HG03575 (cell line): ENCODE measurements around the gene ADAMTS6.
"Not testable (repeated sequence)": the region's sequence is repeated elsewhere in the genome, so short reads cannot be mapped to it uniquely, and the experiment has no call there.

Experiments
- ATAC-seq: cut with Tn5 transposase; IDR thresholded peaks from one replicate; pipeline ENCODE4 v1.9.1; 2021; ENCODE audit not compliant: unreplicated experiment, insufficient number of reproducible peaks, low FRiP score; ENCODE audit errors: extremely low read depth

Gene ADAMTS6

GRCh38 chr5:65244031-65244430 lies 237.7 kb downstream of the ADAMTS6 start:
- ATAC-seq: no peak

GRCh38 chr5:65243161-65243560 lies 238.6 kb downstream of the ADAMTS6 start:
- no peak for ATAC-seq

GRCh38 chr5:65229841-65230240 lies 251.9 kb downstream of the ADAMTS6 start:
- ATAC-seq: no peak

GRCh38 chr5:65213921-65214525 lies 267.7 kb downstream of the ADAMTS6 start:
- no peak for ATAC-seq

- no peak for ATAC-seq
Observed at GRCh38 chr5:65209341-65209740, 272.4 kb downstream of the ADAMTS6 start.

- ATAC-seq: no peak
Observed at GRCh38 chr5:65204966-65205365, 276.8 kb downstream of the ADAMTS6 start.

GRCh38 chr5:65203746-65204145 lies 278.0 kb downstream of the ADAMTS6 start:
- ATAC-seq: no peak

- no peak for ATAC-seq
Observed at GRCh38 chr5:65199993-65200675, 281.6 kb downstream of the ADAMTS6 start.

GRCh38 chr5:65198456-65199120 lies 283.1 kb downstream of the ADAMTS6 start:
- no peak for ATAC-seq

GRCh38 chr5:65197531-65198455 lies 283.9 kb downstream of the ADAMTS6 start:
- no peak for ATAC-seq

GRCh38 chr5:65194871-65195270 lies 286.8 kb downstream of the ADAMTS6 start:
- no peak for ATAC-seq

- ATAC-seq: no peak
Observed at GRCh38 chr5:65192331-65192730, 289.4 kb downstream of the ADAMTS6 start.

GRCh38 chr5:65191554-65192135 lies 290.1 kb downstream of the ADAMTS6 start:
- ATAC-seq: no peak

- no peak for ATAC-seq
Observed at GRCh38 chr5:65190328-65191053, 291.2 kb downstream of the ADAMTS6 start.

GRCh38 chr5:65186646-65187227 lies 295.0 kb downstream of the ADAMTS6 start:
- no peak for ATAC-seq

GRCh38 chr5:65185468-65185867 lies 296.3 kb downstream of the ADAMTS6 start:
- no peak for ATAC-seq

GRCh38 chr5:65184780-65185179 lies 296.9 kb downstream of the ADAMTS6 start:
- ATAC-seq: no peak

GRCh38 chr5:65174231-65174630 lies 307.5 kb downstream of the ADAMTS6 start:
- ATAC-seq: not testable (repeated sequence)
